HG03565 (cell line): ENCODE measurements around the gene LSS.
"Not testable (repeated sequence)": the region's sequence is repeated elsewhere in the genome, so short reads cannot be mapped to it uniquely, and the experiment has no call there.

Experiments
- ATAC-seq: cut with Tn5 transposase; IDR thresholded peaks from one replicate; pipeline ENCODE4 v1.9.1; 2021; ENCODE audit warnings: mild to moderate bottlenecking, moderate library complexity; ENCODE audit not compliant: unreplicated experiment

LSS gene

GRCh38 chr21:46142582-46143473 lies 85.7 kb downstream of the LSS start:
- no peak for ATAC-seq

- no peak for ATAC-seq
Measured at GRCh38 chr21:46141767-46142581, 86.6 kb downstream of the LSS start.

GRCh38 chr21:46140352-46141003 lies 88.1 kb downstream of the LSS start:
- not testable (repeated sequence) for ATAC-seq

- no peak for ATAC-seq
Measured at GRCh38 chr21:46139686-46140085, 88.9 kb downstream of the LSS start.

GRCh38 chr21:46138383-46138970 lies 90.1 kb downstream of the LSS start:
- no peak for ATAC-seq
